ENCODE measurements around the gene MAPK8IP2. TPM values are rescaled to one million over a fixed set of nuclear protein-coding genes. Genes with fewer than 3 reads are reported as not detected.
"Not testable (repeated sequence)": the region's sequence is repeated elsewhere in the genome, so short reads cannot be mapped to it uniquely, and the experiment has no call there.

MAPK8IP2 gene
- total RNA-seq, 1 experiment from 2014 or later, result 6.4 TPM

- RAD21 ChIA-PET (ENCODE audit: low non-redundant PET in 1 of 2, low total read pairs in 2 of 2, uncharacterized antibody in 2 of 2, unreplicated experiment in 2 of 2); H3K9ac ChIP-seq (ENCODE audit: low read length); H3K9me2 ChIP-seq (ENCODE audit: insufficient read depth); ATAC-seq; H3K36me3 ChIP-seq (ENCODE audit: control insufficient read depth in 1 of 2, insufficient read depth in 2 of 2, low read length in 2 of 2); BruUV-seq (replicated peaks); H3K4me3 ChIP-seq (replicated peaks in 1 of 2; ENCODE audit: low read depth in 1 of 2, low read length in 2 of 2); intact Hi-C loops (cut with micrococcal nuclease); H3K4me2 ChIP-seq (ENCODE audit: low read length); H2AFZ ChIP-seq (ENCODE audit: low read depth, low read length, poor library complexity, severe bottlenecking); H3K9me3 ChIP-seq (ENCODE audit: control insufficient read depth in 1 of 2, insufficient read depth in 1 of 2, low read depth in 1 of 2, low read length in 2 of 2); H3K27ac ChIP-seq (ENCODE audit: low read depth, low read length); H3K79me2 ChIP-seq (ENCODE audit: insufficient read depth, low read length); H4K20me1 ChIP-seq (ENCODE audit: insufficient read depth); DNase-seq (ENCODE audit: low read depth, low spot score); CTCF ChIA-PET; H3K4me1 ChIP-seq (ENCODE audit: control insufficient read depth in 1 of 2, insufficient read depth in 2 of 2, low read length in 2 of 2); POLR2A ChIA-PET: not testable (repeated sequence)
- peaks cover 28% of the 10 kb centered on the region for H3K27me3 ChIP-seq (ENCODE audit: insufficient read depth, low read length)
- TF ChIP-seq EZH2phosphoT487 (IDR thresholded peaks at IDR 0.05; ENCODE audit: borderline replicate concordance), result peak; percentile 10; the same call in 1 of the 2 replicates
These were observed 43.2 kb downstream of the MAPK8IP2 start for GRCh38 chr22:50643821-50644101.

- Histone ChIP-seq H3K36me3 (ENCODE audit: control insufficient read depth in 1 of 2, insufficient read depth in 2 of 2, low read length in 2 of 2) (no peaks in the 10 kb centered on the region), H3K27ac (ENCODE audit: low read depth, low read length) (no peak overlapping the region), H3K9me3 (ENCODE audit: control insufficient read depth in 1 of 2, insufficient read depth in 1 of 2, low read depth in 1 of 2, low read length in 2 of 2) (0 out of 4 replicates have a peak, but pooled peaks cover 0 to 2% of the 10 kb centered on the region in 2 experiments), H3K9ac (ENCODE audit: low read length) (no peak overlapping the region), H3K4me1 (ENCODE audit: control insufficient read depth in 1 of 2, insufficient read depth in 2 of 2, low read length in 2 of 2) (peaks cover 5 to 29% of the 10 kb centered on the region in 2 experiments), H3K79me2 (ENCODE audit: insufficient read depth, low read length) (no peaks in the 10 kb centered on the region), H3K27me3 (ENCODE audit: insufficient read depth, low read length) (no peaks in the 10 kb centered on the region), H3K4me3 (replicated peaks in 1 of 2; ENCODE audit: low read depth in 1 of 2, low read length in 2 of 2) (no peak overlapping the region), H4K20me1 (ENCODE audit: insufficient read depth) (no peaks in the 10 kb centered on the region), H3K9me2 (ENCODE audit: insufficient read depth) (no peaks in the 10 kb centered on the region), H2AFZ (ENCODE audit: low read depth, low read length, poor library complexity, severe bottlenecking) (no peak overlapping the region), H3K4me2 (ENCODE audit: low read length) (no peak overlapping the region)
- ATAC-seq (no peak), DNase-seq (ENCODE audit: low read depth, low spot score) (no peak)
- TF ChIP-seq SRF (IDR thresholded peaks at IDR 0.05; ENCODE audit: low read depth) (no peak), YY1 (IDR thresholded peaks at IDR 0.05; ENCODE audit: extremely low read depth, insufficient replicate concordance, low read depth, low read length) (no peak), SP1 (IDR thresholded peaks at IDR 0.05; ENCODE audit: low read depth) (no peak), CBX3 (IDR thresholded peaks at IDR 0.05; ENCODE audit: low read depth) (no peak), RAD21 (IDR thresholded peaks at IDR 0.05; ENCODE audit: low read depth) (no peak), EGR1 (IDR thresholded peaks at IDR 0.05; ENCODE audit: low read depth) (no peak), CTCF (IDR thresholded peaks at IDR 0.05 in 2 of 3, conservative IDR thresholded peaks at IDR 0.05 in 1 of 3; ENCODE audit: borderline replicate concordance in 1 of 3, insufficient read depth in 1 of 3, low read depth in 2 of 3, low read length in 2 of 3) (no peak), POLR2A (IDR thresholded peaks at IDR 0.05; ENCODE audit: borderline replicate concordance, extremely low read depth, insufficient read depth, insufficient read length) (no peak), POLR2AphosphoS5 (IDR thresholded peaks at IDR 0.05; ENCODE audit: low read depth, low read length) (no peak), ELF1 (IDR thresholded peaks at IDR 0.05; ENCODE audit: borderline replicate concordance, low read depth) (no peak), JUND (IDR thresholded peaks at IDR 0.05) (no peak), TCF7L2 (IDR thresholded peaks at IDR 0.05; ENCODE audit: borderline replicate concordance, extremely low read depth, insufficient read depth, insufficient read length) (no peak), FOSL1 (IDR thresholded peaks at IDR 0.05; ENCODE audit: low read depth) (no peak), EZH2 (IDR thresholded peaks at IDR 0.05) (no peak), CEBPB (IDR thresholded peaks at IDR 0.05; ENCODE audit: low read depth) (no peak), EZH2phosphoT487 (IDR thresholded peaks at IDR 0.05; ENCODE audit: borderline replicate concordance) (no peak)
- TF ChIP-seq, protein P1, sequence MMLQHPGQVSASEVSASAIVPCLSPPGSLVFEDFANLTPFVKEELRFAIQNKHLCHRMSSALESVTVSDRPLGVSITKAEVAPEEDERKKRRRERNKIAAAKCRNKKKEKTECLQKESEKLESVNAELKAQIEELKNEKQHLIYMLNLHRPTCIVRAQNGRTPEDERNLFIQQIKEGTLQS (IDR thresholded peaks at IDR 0.05), result no peak
- TF ChIP-seq, protein P2, sequence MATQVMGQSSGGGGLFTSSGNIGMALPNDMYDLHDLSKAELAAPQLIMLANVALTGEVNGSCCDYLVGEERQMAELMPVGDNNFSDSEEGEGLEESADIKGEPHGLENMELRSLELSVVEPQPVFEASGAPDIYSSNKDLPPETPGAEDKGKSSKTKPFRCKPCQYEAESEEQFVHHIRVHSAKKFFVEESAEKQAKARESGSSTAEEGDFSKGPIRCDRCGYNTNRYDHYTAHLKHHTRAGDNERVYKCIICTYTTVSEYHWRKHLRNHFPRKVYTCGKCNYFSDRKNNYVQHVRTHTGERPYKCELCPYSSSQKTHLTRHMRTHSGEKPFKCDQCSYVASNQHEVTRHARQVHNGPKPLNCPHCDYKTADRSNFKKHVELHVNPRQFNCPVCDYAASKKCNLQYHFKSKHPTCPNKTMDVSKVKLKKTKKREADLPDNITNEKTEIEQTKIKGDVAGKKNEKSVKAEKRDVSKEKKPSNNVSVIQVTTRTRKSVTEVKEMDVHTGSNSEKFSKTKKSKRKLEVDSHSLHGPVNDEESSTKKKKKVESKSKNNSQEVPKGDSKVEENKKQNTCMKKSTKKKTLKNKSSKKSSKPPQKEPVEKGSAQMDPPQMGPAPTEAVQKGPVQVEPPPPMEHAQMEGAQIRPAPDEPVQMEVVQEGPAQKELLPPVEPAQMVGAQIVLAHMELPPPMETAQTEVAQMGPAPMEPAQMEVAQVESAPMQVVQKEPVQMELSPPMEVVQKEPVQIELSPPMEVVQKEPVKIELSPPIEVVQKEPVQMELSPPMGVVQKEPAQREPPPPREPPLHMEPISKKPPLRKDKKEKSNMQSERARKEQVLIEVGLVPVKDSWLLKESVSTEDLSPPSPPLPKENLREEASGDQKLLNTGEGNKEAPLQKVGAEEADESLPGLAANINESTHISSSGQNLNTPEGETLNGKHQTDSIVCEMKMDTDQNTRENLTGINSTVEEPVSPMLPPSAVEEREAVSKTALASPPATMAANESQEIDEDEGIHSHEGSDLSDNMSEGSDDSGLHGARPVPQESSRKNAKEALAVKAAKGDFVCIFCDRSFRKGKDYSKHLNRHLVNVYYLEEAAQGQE (IDR thresholded peaks at IDR 0.05; ENCODE audit: low read depth), result no peak
- ChIA-PET RAD21 (ENCODE audit: low non-redundant PET in 1 of 2, low total read pairs in 2 of 2, uncharacterized antibody in 2 of 2, unreplicated experiment in 2 of 2) (no interaction called here), POLR2A (no interaction called here), CTCF (no interaction called here)
- no TSS peak for BruUV-seq (replicated peaks)
- intact Hi-C loops (cut with micrococcal nuclease), result no loop called here
These were observed 52.7 kb downstream of the MAPK8IP2 start for GRCh38 chr22:50653256-50653655.
